ENCODE results near the gene FBLN5. TPM values are rescaled to one million over a fixed set of nuclear protein-coding genes. Genes with fewer than 3 reads are reported as not detected.

FBLN5 gene
- total RNA-seq, 1 experiment from 2014 or later, result under 0.01 TPM

GRCh38 chr14:91829511-91829910 is 118.0 kb downstream of the FBLN5 start:
- no peak for DNase-seq (ENCODE audit: low read depth)

- DNase-seq (ENCODE audit: low read depth), result no peak
Measured at GRCh38 chr14:91827746-91828145, 119.7 kb downstream of the FBLN5 start.

Other genes starting within 250 kb of the FBLN5 start
- not detected in 2 replicates for gene CATSPERB, start 215.6 kb downstream of the FBLN5 start, total RNA-seq (2014; rRNA removed; shearing (Covaris generic))
- not detected in 2 replicates for gene TC2N, start 80.2 kb downstream of the FBLN5 start, total RNA-seq (2014; rRNA removed; shearing (Covaris generic))
- 17.9 and 30.2 TPM in 2 replicates for gene TRIP11, start 92.4 kb upstream of the FBLN5 start, total RNA-seq (2014; rRNA removed; shearing (Covaris generic))
- 21.4 and 26.0 TPM in 2 replicates for gene ATXN3, start 158.9 kb upstream of the FBLN5 start, total RNA-seq (2014; rRNA removed; shearing (Covaris generic))
- 428 and 472 TPM in 2 replicates for gene NDUFB1, start 174.0 kb upstream of the FBLN5 start, total RNA-seq (2014; rRNA removed; shearing (Covaris generic))
- 40.6 and 56.0 TPM in 2 replicates for gene CPSF2, start 174.3 kb upstream of the FBLN5 start, total RNA-seq (2014; rRNA removed; shearing (Covaris generic))

All from RPMI7951 (cell line).